NCI-H774 (cell line): ENCODE data around the gene EFR3B.
A peak's percentile ranks its signal among the peaks of the same experiment; 100 is the strongest.
"Not testable (repeated sequence)": the region's sequence is repeated elsewhere in the genome, so short reads cannot be mapped to it uniquely, and the experiment has no call there.

Experiments
- DNase-seq: peaks from one replicate; lab custom pipeline; 2025; lab: John Stamatoyannopoulos, UW

EFR3B gene

GRCh38 chr2:25072606-25073005, 30.7 kb downstream of the EFR3B start:
- DNase-seq, result no peak

GRCh38 chr2:25073025-25073424, 31.1 kb downstream of the EFR3B start:
- no peak for DNase-seq

GRCh38 chr2:25073914-25074313, 32.0 kb downstream of the EFR3B start:
- DNase-seq, result no peak

GRCh38 chr2:25074826-25075225, 33.0 kb downstream of the EFR3B start:
- no peak for DNase-seq

GRCh38 chr2:25076749-25077148, 34.9 kb downstream of the EFR3B start:
- no peak for DNase-seq

GRCh38 chr2:25077789-25078169, 35.9 kb downstream of the EFR3B start:
- DNase-seq, result no peak

- DNase-seq, result peak; percentile 54
These were observed 36.5 kb downstream of the EFR3B start for GRCh38 chr2:25078170-25079049.

GRCh38 chr2:25079050-25079635, 37.3 kb downstream of the EFR3B start:
- DNase-seq, result no peak

- no peak for DNase-seq
These were observed 39.4 kb downstream of the EFR3B start for GRCh38 chr2:25081237-25081790.

GRCh38 chr2:25082002-25082622, 40.2 kb downstream of the EFR3B start:
- DNase-seq, result no peak

- DNase-seq, result no peak
These were observed 44.1 kb downstream of the EFR3B start for GRCh38 chr2:25085761-25086560.

- DNase-seq, result no peak
These were observed 47.1 kb downstream of the EFR3B start for GRCh38 chr2:25088817-25089516.

- DNase-seq, result no peak
These were observed 47.9 kb downstream of the EFR3B start for GRCh38 chr2:25089605-25090315.

GRCh38 chr2:25090801-25091200, 48.9 kb downstream of the EFR3B start:
- DNase-seq, result no peak

- DNase-seq, result no peak
These were observed 49.4 kb downstream of the EFR3B start for GRCh38 chr2:25091265-25091664.

- no peak for DNase-seq
These were observed 56.2 kb downstream of the EFR3B start for GRCh38 chr2:25098056-25098455.

GRCh38 chr2:25098670-25099486, 57.0 kb downstream of the EFR3B start:
- no peak for DNase-seq

- not testable (repeated sequence) for DNase-seq
These were observed 60.5 kb downstream of the EFR3B start for GRCh38 chr2:25102352-25102751.

- DNase-seq, result no peak
These were observed 61.5 kb downstream of the EFR3B start for GRCh38 chr2:25103287-25103871.
